ENCODE data around the gene GPD1. TPM values are rescaled to one million over a fixed set of nuclear protein-coding genes. Genes with fewer than 3 reads are reported as not detected.
"Not testable (repeated sequence)": the region's sequence is repeated elsewhere in the genome, so short reads cannot be mapped to it uniquely, and the experiment has no call there.

GPD1 gene
- total RNA-seq, 1 donor from 2014 or later, result 39.9 TPM

GRCh38 chr12:50120521-50120920 lies 16.7 kb downstream of the GPD1 start:
- no peak for DNase-seq (ENCODE audit: low read depth)

- no peak for DNase-seq (ENCODE audit: low read depth)
These were observed 17.1 kb downstream of the GPD1 start for GRCh38 chr12:50120953-50121352.

GRCh38 chr12:50121641-50122040 lies 17.8 kb downstream of the GPD1 start:
- no peak for DNase-seq (ENCODE audit: low read depth)

GRCh38 chr12:50123203-50123602 lies 19.4 kb downstream of the GPD1 start:
- DNase-seq (ENCODE audit: low read depth), result no peak

GRCh38 chr12:50127546-50127945 lies 23.7 kb downstream of the GPD1 start:
- no peak for DNase-seq (ENCODE audit: low read depth)

- no peak for DNase-seq (ENCODE audit: low read depth)
These were observed 25.5 kb downstream of the GPD1 start for GRCh38 chr12:50129290-50129689.

- DNase-seq (ENCODE audit: low read depth), result peak; percentile 54
These were observed 28.8 kb downstream of the GPD1 start for GRCh38 chr12:50132505-50133135.

- no peak for DNase-seq (ENCODE audit: low read depth)
These were observed 39.2 kb downstream of the GPD1 start for GRCh38 chr12:50142993-50143392.

GRCh38 chr12:50145439-50145838 lies 41.6 kb downstream of the GPD1 start:
- no peak for DNase-seq (ENCODE audit: low read depth)

- DNase-seq (ENCODE audit: low read depth), result no peak
These were observed 43.5 kb downstream of the GPD1 start for GRCh38 chr12:50147281-50147680.

GRCh38 chr12:50148011-50148410 lies 44.2 kb downstream of the GPD1 start:
- DNase-seq (ENCODE audit: low read depth), result not testable (repeated sequence)

GRCh38 chr12:50149311-50149710 lies 45.5 kb downstream of the GPD1 start:
- DNase-seq (ENCODE audit: low read depth), result no peak

- DNase-seq (ENCODE audit: low read depth), result no peak
These were observed 47.4 kb downstream of the GPD1 start for GRCh38 chr12:50151047-50151687.

- not testable (repeated sequence) for DNase-seq (ENCODE audit: low read depth)
These were observed 51.1 kb downstream of the GPD1 start for GRCh38 chr12:50154947-50155346.

- no peak for DNase-seq (ENCODE audit: low read depth)
These were observed 52.8 kb downstream of the GPD1 start for GRCh38 chr12:50156641-50157040.

GRCh38 chr12:50157259-50157658 lies 53.5 kb downstream of the GPD1 start:
- DNase-seq (ENCODE audit: low read depth), result no peak

GRCh38 chr12:50160643-50161042 lies 56.8 kb downstream of the GPD1 start:
- DNase-seq (ENCODE audit: low read depth), result no peak

Other genes starting within 250 kb of the GPD1 start
- gene FAIM2, start 200.1 kb upstream of the GPD1 start, total RNA-seq, result 1.9 and 2.3 TPM in 2 replicates
- not detected in 2 replicates for gene AQP2, start 153.3 kb upstream of the GPD1 start, total RNA-seq
- not detected in 2 replicates for gene AQP5, start 142.1 kb upstream of the GPD1 start, total RNA-seq
- gene AQP6, start 131.1 kb upstream of the GPD1 start, total RNA-seq, result 0.05 TPM in 1 of 2 replicates, not detected in the other
- gene RACGAP1, start 78.5 kb upstream of the GPD1 start, total RNA-seq, result 9.6 and 12.8 TPM in 2 replicates
- 4.5 and 8.2 TPM in 2 replicates for gene ASIC1, start 46.4 kb upstream of the GPD1 start, total RNA-seq
- gene SMARCD1, start 18.7 kb upstream of the GPD1 start, total RNA-seq, result 32.0 and 36.0 TPM in 2 replicates
- 34.4 and 40.8 TPM in 2 replicates for gene COX14, start 8.2 kb downstream of the GPD1 start, total RNA-seq
- 21.4 and 25.3 TPM in 2 replicates for gene CERS5, start 63.4 kb downstream of the GPD1 start, total RNA-seq
- 137 and 205 TPM in 2 replicates for gene LIMA1, start 179.5 kb downstream of the GPD1 start, total RNA-seq

Data from myocyte (in vitro differentiated cells).